Subcutaneous adipose tissue (tissue), 4 donors: ENCODE data around the gene PSENEN. TPM values are rescaled to one million over a fixed set of nuclear protein-coding genes. Genes with fewer than 3 reads are reported as not detected.

Source experiments
- CTCF ChIP-seq: fragments of 450-650 bp; IDR thresholded peaks from one replicate; pipeline ENCODE4 v1.5.1; 2016; ENCODE audit warnings: low read depth, mild to moderate bottlenecking, control low read depth, antibody characterized with exemption, moderate library complexity
- total RNA-seq, 4 donors: library from RNA; depleted of rRNA; stranded (reverse); fragments of >200 nt; gene quantifications; one replicate each; pipeline ENCODE4 v1.1.0, GENCODE V29; 2016

Gene PSENEN
- total RNA-seq, 4 donors from 2014 or later, result 23.4 to 71.3 (median 35.7) TPM

DNA sequence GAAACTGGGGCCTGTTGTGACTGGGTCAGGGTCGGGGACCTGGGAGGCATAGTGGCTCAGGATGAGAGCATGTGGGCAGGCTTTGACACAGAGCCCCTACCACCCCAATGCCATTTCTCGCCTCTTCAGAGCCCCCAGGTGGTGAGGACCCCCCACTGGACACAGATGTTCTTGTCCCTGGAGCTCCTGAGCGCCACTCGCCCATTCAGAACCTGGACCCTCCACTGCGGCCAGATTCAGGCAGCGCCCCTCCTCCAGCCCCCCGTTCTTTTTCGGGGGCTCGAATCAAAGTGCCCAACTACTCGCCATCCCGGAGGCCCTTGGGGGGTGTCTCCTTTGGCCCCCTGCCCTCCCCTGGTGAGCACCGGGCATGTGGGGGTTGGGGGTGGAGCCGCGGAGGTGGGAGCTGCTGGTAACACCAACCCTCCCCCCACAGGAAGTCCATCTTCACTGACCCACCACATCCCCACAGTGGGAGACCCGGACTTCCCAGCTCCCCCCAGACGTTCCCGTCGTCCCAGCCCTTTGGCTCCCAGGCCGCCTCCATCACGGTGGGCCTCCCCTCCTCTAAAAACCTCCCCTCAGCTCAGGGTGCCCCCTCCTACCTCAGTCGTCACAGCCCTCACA lies 13.6 kb upstream of the PSENEN start:
- TF ChIP-seq CTCF, result no peak

DNA sequence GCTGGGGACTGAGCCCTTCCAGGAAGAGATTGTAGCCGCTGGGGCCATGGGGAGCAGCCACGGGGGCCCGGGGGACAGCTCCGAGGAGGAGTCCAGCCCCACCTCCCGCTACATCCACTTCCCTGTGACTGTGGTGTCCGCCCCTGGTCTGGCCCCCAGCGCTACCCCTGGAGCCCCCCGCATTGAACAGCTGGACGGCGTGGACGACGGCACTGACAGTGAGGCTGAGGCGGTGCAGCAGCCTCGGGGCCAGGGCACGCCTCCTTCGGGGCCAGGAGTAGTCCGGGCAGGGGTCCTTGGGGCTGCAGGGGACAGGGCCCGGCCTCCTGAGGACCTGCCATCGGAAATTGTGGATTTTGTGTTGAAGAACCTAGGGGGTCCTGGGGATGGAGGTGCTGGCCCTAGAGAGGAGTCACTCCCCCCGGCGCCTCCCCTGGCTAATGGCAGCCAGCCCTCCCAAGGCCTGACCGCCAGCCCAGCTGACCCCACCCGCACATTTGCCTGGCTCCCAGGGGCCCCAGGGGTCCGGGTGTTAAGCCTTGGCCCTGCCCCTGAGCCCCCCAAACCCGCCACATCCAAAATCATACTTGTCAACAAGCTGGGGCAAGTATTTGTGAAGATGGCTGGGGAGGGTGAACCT lies 12.8 kb upstream of the PSENEN start:
- TF ChIP-seq CTCF, result no peak

GRCh38 chr19:35733180-35734125 lies 12.0 kb upstream of the PSENEN start:
- TF ChIP-seq CTCF, result no peak

DNA sequence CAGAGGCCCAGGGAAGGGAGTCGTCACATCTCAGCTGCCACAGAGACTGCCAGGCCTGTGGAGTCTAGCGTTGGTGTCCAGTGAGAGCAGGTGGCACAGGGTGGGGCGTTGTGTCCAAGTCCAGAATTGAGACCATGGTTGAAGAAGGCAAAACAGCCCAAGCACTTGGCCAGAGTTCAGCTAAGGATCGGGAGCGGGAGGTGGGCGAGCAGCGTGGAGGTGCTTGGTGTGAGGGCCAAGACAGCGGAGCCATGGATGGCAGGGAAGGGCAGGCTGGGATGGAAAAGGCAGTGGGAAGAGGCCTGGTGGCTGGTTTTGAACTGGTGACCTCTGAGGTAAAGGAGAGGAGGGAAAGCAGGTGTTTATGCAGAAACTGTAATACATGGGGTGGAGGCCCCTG lies 11.2 kb upstream of the PSENEN start:
- TF ChIP-seq CTCF, result no peak

DNA sequence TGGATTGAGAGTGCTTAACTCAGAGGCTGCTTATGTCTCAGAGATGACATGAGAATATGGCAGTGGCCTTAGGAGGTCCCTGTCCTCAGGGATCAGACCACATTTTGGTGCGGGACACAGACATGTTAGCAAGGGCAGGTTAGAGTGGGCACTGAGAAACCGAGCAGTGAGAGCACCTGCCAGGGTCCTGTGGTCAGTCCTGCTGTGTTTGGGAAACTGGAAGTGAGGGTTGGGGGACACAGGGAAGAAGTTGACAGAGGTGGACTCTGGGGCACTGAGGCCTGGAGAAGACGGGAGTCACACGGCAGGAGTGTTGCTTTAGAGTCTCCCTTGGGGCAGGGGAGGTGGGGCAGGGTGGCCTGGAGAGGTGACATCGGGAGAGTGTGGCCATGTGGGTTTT lies 10.6 kb upstream of the PSENEN start:
- TF ChIP-seq CTCF, result no peak

- TF ChIP-seq CTCF, result no peak
Observed at GRCh38 chr19:35736913-35737886, 8.3 kb upstream of the PSENEN start.
